HG03280 (cell line): ENCODE data around the gene RND3.
A peak's percentile ranks its signal among the peaks of the same experiment; 100 is the strongest.

Experiments
- ATAC-seq: cut with Tn5 transposase; IDR thresholded peaks from one replicate; pipeline ENCODE4 v1.9.1; 2021; ENCODE audit warnings: mild to moderate bottlenecking, moderate library complexity; ENCODE audit not compliant: unreplicated experiment

RND3 gene

DNA sequence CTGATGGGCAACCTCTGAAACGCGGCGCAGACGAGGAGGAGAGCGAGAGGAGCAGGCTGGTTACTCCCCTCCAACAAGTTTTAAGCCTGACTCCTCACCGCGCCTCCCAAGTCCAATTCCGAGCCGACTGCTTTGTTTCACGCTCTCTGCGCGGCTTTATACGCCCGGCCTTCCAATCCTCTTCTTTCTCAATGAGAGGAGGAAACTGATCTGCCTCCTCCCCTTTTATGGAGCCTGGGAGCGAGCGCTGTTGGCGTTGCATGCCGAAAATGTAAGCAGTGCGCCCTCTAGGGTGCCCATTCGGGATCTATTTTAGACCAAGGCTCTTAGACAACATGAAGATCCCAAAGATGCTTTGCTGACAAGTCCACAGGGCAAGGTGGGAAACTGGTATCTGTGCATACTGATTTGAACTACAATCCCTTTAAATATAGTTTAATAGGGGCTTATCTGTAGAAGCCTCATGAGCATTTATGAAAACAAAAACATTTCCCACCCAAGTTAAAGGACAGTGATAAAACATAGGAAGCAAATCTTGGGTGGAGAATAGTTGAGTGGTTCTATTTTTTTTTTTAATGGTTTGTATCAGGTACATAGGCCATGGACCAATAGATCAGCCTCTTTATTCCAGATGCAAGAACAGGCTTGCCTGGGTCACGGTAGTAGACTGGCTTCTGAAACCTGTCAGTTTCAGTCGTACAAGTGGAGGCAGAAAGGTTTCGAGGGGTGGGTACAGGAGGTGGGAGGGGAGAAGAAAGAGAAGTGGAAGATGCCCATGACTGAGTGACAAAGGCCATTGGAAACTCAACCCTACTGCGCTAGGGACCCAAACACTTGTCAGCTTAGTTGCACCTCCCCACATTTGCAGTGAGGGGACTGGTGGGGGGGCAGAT is at the start of gene RND3:
Gene RND3, minus strand, starts transcription at position 131 of the 893 bp plus-strand sequence. CDS start 250 bp downstream, outside the sequence.
- ATAC-seq, result peak; percentile 67

- no peak for ATAC-seq
Observed at GRCh38 chr2:150535176-150535575, 47.7 kb upstream of the RND3 start.

DNA sequence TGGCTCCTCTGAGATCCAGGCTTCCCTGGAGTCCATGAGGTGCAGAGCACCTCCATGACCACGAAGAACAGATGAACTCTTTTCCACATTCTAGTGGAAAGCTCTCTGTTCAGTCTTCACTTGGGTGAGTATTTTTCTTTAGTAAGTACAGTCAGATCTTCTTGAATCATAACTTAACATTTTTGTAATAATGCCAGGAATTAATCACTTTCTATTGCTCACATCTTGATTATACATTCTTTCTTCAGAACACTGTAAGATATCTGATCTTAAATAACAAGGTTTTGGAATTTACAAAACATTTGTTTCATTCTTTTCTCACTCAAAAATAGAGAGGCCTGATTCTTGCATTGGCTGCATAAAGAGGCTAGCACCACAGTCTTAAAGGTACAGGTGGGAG is 45.4 kb upstream of the RND3 start:
- no peak for ATAC-seq

GRCh38 chr2:150532020-150532419 is 44.6 kb upstream of the RND3 start:
- ATAC-seq, result no peak

- no peak for ATAC-seq
Observed at GRCh38 chr2:150531591-150531990, 44.1 kb upstream of the RND3 start.

- ATAC-seq, result no peak
Observed at GRCh38 chr2:150530168-150530567, 42.7 kb upstream of the RND3 start.

GRCh38 chr2:150528861-150529801 is 41.7 kb upstream of the RND3 start:
- peak; percentile 96 for ATAC-seq

GRCh38 chr2:150526827-150527226 is 39.4 kb upstream of the RND3 start:
- ATAC-seq, result no peak

GRCh38 chr2:150526006-150526405 is 38.5 kb upstream of the RND3 start:
- ATAC-seq, result no peak

- no peak for ATAC-seq
Observed at GRCh38 chr2:150522269-150522668, 34.8 kb upstream of the RND3 start.

- no peak for ATAC-seq
Observed at GRCh38 chr2:150520887-150521664, 33.6 kb upstream of the RND3 start.

DNA sequence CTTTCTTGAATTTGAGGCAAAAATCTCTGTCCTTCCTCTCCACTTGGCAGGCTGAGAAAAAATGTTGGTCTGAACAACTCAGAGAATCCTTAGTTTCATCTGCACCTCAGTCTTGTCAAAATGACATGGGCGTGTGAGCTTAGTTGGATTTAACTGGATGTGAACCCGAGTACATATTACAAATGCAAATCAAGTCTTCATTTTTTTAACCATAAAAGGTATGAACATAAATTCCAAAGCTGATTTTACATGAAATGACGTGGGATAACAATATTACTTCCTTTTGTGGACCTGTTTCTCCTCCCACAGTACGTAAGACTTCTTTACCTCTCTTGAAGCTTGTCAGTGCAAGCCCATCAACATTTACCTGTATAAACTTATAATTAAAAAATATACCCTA is 32.6 kb upstream of the RND3 start:
- ATAC-seq, result no peak

GRCh38 chr2:150517951-150518680 is 30.6 kb upstream of the RND3 start:
- no peak for ATAC-seq

- ATAC-seq, result no peak
Observed at GRCh38 chr2:150513647-150514046, 26.2 kb upstream of the RND3 start.

DNA sequence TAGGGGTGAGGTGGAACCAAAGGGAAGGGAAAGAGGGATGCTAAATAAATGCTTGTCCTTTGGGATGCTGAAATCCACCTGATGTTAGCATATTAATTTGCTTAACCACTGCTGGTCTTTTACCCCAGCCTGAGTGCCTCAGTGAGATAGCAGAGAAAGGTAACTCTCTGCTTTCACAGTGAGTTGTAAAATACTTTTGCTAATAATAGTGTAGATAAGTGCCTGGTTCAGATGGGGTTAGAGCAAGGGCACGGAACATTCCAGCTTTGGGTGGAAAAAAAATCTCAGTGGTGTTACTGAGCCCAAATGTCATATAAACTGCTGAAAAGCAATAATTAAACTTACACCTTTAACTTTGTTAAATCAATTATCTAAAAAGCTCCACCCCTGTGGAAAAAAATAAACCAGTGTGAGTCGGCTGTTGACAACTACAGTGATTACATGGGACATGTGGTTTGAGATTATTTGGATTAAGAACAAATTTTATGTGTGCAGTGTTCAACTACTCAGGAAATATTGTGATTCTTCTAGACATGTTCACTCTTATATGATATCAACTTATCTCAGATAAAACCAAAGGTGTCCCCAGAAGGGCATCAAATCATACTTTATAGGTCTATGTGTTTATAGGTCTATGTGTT is 21.1 kb upstream of the RND3 start:
- ATAC-seq, result no peak

DNA sequence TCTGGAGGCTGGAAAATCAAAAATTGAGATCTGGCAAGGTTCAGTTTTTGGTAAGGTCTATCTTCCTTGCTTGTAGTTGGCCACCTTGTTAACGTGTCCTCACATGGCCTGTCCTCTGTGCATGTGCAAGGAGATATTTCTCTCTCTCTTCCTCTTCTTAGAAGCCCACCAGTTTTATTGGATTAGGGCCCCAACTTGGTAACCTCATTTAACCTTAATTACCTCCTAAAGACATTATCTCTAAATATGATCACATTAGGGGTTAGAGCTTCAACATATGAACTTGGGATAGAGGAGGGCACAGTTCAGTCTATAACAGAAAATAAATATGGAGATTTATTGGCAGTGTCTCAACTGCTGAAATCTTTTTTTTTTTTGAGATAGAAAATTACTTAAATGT is 19.6 kb upstream of the RND3 start:
- no peak for ATAC-seq

DNA sequence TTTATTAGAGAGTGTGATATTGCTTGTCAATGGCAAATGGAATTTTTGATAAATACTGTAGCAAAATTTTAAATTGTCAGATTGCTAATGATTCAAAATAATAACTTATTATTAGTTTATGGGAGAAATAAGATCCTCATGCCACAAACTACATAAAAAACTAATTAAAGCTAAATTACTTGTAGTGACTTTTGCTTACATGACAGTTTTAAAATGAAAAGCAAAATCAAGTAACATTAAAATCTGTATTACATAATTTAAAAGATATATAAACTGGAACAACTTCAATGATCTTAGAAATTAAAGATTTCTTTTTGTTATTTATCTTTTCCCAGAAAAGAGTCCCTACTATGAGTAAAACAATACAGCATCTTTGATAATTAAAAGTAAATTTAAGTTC is 17.7 kb upstream of the RND3 start:
- ATAC-seq, result no peak

DNA sequence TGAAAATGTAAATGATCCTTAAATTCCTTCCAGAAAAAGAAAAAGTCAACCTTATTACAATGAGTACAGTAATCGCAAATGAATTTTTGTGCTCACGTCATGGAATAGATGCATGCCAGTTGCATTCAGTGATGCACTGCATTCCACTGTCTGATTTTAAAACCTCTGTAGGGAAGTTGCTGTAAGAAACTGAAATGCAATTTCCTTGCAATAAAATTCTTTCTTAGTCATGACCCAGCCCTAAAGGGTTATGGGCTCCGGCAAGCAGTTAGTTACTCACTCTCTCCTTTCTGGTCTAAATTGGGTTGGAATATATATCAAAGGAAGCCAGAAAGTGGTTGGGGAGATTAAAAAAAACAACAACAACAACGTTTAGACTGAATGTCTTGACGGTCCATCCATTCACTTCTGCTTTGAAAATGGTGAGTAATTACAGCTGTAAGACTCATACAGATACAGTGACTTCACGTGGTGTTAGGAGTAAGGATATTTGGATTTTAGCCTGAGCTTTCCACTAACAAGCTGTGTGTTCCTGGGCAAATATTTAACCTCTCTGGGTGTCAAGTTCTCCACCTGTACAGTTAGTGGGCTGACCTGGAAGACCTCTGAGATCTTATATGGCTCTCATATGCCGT is 8.6 kb upstream of the RND3 start:
- no peak for ATAC-seq

DNA sequence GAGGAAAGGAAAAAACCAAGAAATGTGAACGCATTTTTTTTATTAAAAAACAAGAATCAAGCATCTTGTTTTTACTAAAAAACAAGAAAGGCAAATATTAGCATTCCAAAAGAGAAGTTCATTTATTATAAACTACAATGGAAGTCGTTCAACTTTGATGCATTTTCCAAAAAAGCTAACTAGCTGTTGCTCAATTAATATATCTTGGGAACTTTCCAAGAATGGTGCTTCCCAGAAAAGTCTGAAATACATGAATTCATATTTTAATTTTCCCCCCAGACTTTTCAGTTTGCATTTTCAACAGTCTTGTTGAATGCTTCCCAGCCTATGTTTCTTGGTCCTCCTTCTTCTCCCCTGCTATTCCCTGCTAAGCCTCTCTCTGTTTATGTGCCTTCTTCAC is 7.5 kb upstream of the RND3 start:
- no peak for ATAC-seq
